GM23338 (cell line): ENCODE results near the gene DCDC1.

ENCODE experiments used
- CTCF ChIP-seq, 2 experiments: fragments of 200-600 bp in 1 of 2; sonication (generic) in 1 of 2; conservative IDR thresholded peaks; 2 replicates each; pipeline versions ENCODE4 v1.5.1 to v1.6.1; 2016 to 2017; ENCODE audit warnings: antibody characterized with exemption in 2 of 2, low read depth in 2 of 2, mild to moderate bottlenecking in 2 of 2, moderate library complexity in 1 of 2
- EZH2 ChIP-seq: fragments of 200-600 bp; sonication (generic); IDR thresholded peaks from one replicate; pipeline ENCODE4 v1.8.0; 2017; ENCODE audit warnings: antibody characterized with exemption, mild to moderate bottlenecking, low read depth; ENCODE audit not compliant: unreplicated experiment
- POLR2AphosphoS5 ChIP-seq: IDR thresholded peaks from 2 replicates; pipeline ENCODE4 v1.6.1; 2016; ENCODE audit warnings: antibody characterized with exemption, low read depth

DNA sequence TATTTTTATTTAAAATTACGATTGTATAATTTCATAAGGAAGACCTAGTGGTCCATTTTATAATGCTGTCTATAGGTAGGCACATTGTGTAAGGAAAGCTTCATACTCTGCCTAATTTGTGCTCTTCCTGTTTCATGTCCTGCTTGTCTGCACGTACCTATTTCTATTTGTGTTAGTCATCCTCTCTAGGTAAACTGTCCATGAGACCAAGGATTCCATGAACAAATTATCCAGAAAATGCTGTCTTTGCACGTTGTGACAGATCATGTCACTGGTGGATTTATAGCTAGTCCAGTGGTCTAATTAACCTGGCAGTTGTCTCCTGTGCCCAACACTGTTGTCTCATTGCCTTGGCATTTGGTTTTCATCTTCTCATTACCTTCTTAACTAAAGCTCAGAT, 44.8 kb upstream of the DCDC1 start:
- no peak for TF ChIP-seq CTCF (conservative IDR thresholded peaks at IDR 0.05; ENCODE audit: low read depth in 2 of 2)
- TF ChIP-seq POLR2AphosphoS5, result no peak
- TF ChIP-seq EZH2, result no peak
